ENCODE measurements around the gene EIF3K. TPM values are rescaled to one million over a fixed set of nuclear protein-coding genes. Genes with fewer than 3 reads are reported as not detected.

Gene EIF3K
- total and polyA plus RNA-seq, 2 of the 13 experiments (the other 11 are each of a cell fraction or from before 2014, with no cell fraction given) = 179 to 258 TPM

GRCh38 chr19:38683393-38684077 lies 64.5 kb downstream of the EIF3K start (continued):
- peak; percentile 14; the same call in 1 of the 2 replicates for TF ChIP-seq ATF2 (CRISPR knock-in tag; IDR thresholded peaks at IDR 0.05)
- peak; percentile 41 for TF ChIP-seq FOXA3 (CRISPR knock-in tag; IDR thresholded peaks at IDR 0.05)
- peak; percentile 4; the same call in 1 of the 2 replicates for TF ChIP-seq CEBPG (CRISPR knock-in tag; IDR thresholded peaks at IDR 0.05)
- TF ChIP-seq SMC3 (IDR thresholded peaks at IDR 0.05; ENCODE audit: low read length) = 0 out of 2 replicates have a peak, but pooled peaks have one; percentile 4
- TF ChIP-seq MAFG (CRISPR knock-in tag; IDR thresholded peaks at IDR 0.05) = no peak
- peak; percentile 55; the same call in 1 of the 2 replicates for TF ChIP-seq THRA (CRISPR knock-in tag; IDR thresholded peaks at IDR 0.05; ENCODE audit: borderline replicate concordance)
- peak; percentile 81 for TF ChIP-seq JUN (CRISPR knock-in tag; IDR thresholded peaks at IDR 0.05)
- peak in 1 of 2 experiments; percentile 50; a peak in 2 of 4 replicates for TF ChIP-seq EP300 (IDR thresholded peaks at IDR 0.05; ENCODE audit: low read depth in 2 of 2, low read length in 2 of 2)
- TF ChIP-seq EP300 (CRISPR knock-in tag; IDR thresholded peaks at IDR 0.05; ENCODE audit: borderline replicate concordance) = peak; percentile 54; the same call in 1 of the 2 replicates
- no peak for TF ChIP-seq ZNF800 (CRISPR knock-in tag; IDR thresholded peaks at IDR 0.05)
- 0 out of 2 replicates have a peak, but pooled peaks have one; percentile 53 for TF ChIP-seq ARNTL (CRISPR knock-in tag; IDR thresholded peaks at IDR 0.05)
- TF ChIP-seq NR2F1 (CRISPR knock-in tag; IDR thresholded peaks at IDR 0.05) = 0 out of 4 replicates have a peak, but pooled peaks of 1 of the 2 experiments have one; percentile 13
- TF ChIP-seq JUNB (CRISPR knock-in tag; IDR thresholded peaks at IDR 0.05; ENCODE audit: borderline replicate concordance) = peak; percentile 66; the same call in 1 of the 2 replicates
- peak; percentile 75 for TF ChIP-seq ZFX (CRISPR knock-in tag; IDR thresholded peaks at IDR 0.05; ENCODE audit: low read depth)
- 0 out of 2 replicates have a peak, but pooled peaks have one; percentile 32 for TF ChIP-seq MIXL1 (CRISPR knock-in tag; IDR thresholded peaks at IDR 0.05)
- TF ChIP-seq HMG20A (CRISPR knock-in tag; IDR thresholded peaks at IDR 0.05; ENCODE audit: borderline replicate concordance) = peak; percentile 35; the same call in 1 of the 2 replicates
- TF ChIP-seq SP5 (CRISPR knock-in tag; IDR thresholded peaks at IDR 0.05; ENCODE audit: borderline replicate concordance, low read depth) = peak; percentile 81
- TF ChIP-seq MAFK (conservative IDR thresholded peaks at IDR 0.05 in 1 of 2, IDR thresholded peaks at IDR 0.05 in 1 of 2; ENCODE audit: low read length in 2 of 2) = peak in 1 of 2 experiments; percentile 31; a peak in 1 of 4 replicates
- TF ChIP-seq SOX5 (CRISPR knock-in tag; IDR thresholded peaks at IDR 0.05; ENCODE audit: borderline replicate concordance) = peak; percentile 31; the same call in 1 of the 2 replicates
- peak; percentile 48 for TF ChIP-seq ZFY (CRISPR knock-in tag; IDR thresholded peaks at IDR 0.05)
- no peak; the same call in 1 of the 2 replicates for TF ChIP-seq ZNF747 (CRISPR knock-in tag; IDR thresholded peaks at IDR 0.05; ENCODE audit: borderline replicate concordance)
- TF ChIP-seq NCOA2 (CRISPR knock-in tag; IDR thresholded peaks at IDR 0.05) = peak; percentile 71; the same call in 1 of the 2 replicates
- no peak for TF ChIP-seq NR2F6 (IDR thresholded peaks at IDR 0.05)
- TF ChIP-seq NR2F6 (CRISPR knock-in tag; IDR thresholded peaks at IDR 0.05) = peak; percentile 73

Measured in HepG2 (cell line).